Activated T-cell treated with anti-CD3 and anti-CD28 coated beads, Interleukin-2, amount 50 U/mL, for 1 hour (primary cell): ENCODE results near the gene NACC2.
"Not testable (repeated sequence)": the region's sequence is repeated elsewhere in the genome, so short reads cannot be mapped to it uniquely, and the experiment has no call there.

Experiments used
- DNase-seq: peaks from one replicate; pipeline ENCODE4 v3.0.0-alpha.2; 2020

NACC2 gene

DNA sequence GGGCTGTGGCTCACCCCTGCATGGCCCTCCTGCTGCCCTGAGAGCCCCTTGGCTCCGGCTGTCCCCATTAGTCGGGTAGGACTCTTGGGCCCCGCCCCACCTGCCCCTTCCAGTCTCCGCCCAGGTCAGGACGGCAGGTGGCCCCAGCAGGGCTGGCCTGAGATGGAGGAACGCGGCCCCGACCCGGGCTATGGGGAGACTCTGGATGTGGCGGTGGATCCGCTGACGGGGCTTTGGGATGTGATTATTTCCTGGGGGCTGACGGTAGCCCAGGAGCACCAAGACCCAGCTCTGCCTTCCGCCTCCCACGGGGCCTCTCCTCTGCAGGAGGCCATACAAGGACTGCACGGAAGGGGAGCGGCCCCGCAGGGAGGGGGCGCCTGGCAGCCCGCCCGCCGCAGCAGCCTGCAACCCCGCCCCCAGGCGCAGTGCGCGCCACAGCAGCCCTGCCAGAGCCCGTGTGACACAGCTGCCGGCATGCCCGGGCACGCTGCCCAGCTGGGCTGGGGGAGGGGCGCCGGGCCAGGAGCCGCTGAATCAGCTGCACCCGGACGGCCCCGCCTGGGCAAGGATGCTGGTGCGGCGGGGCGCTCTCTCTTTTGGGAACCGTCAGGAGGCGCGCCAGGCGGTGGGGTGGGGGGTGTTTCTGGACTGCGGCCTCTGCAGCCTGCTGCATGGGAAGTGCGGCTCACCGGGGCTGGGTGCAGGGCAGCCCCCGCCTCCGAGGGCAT lies 14.4 kb upstream of the NACC2 start:
- peak; percentile 92 for DNase-seq

DNA sequence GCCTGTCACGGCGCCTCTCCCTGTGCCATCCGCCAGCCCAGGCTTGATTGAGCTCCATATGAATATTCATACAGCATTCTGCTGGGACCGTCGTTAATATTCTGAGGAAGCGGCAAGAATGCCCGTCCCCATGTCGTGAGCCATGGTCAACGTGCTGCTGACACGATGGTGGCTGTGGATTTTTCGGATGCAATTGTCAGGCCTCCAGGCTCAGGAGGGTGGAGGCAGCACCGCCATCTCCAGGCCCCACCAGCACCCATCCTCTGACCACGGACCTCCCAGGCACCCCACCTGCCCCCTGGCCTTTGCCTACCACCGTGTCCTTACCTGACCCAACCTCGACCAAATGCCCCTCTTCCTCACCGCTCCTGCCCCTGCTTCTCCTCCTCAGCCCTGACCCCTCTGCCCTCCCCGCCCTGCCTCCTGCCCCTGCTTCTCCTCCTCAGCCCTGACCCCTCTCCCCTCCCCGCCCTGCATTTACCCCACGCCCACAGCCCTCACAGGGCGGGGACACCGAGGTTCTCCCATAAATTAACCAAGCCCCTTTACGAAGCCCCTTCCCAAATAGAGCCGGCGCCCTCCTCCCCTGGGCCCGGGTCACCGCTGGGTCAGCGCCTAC lies 13.7 kb upstream of the NACC2 start:
- no peak for DNase-seq

GRCh38 chr9:136107953-136108647 lies 13.0 kb upstream of the NACC2 start:
- DNase-seq = no peak

- DNase-seq = peak; percentile 51
These were observed 12.3 kb upstream of the NACC2 start for GRCh38 chr9:136107155-136107952.

- no peak for DNase-seq
These were observed 10.5 kb upstream of the NACC2 start for GRCh38 chr9:136105398-136106135.

DNA sequence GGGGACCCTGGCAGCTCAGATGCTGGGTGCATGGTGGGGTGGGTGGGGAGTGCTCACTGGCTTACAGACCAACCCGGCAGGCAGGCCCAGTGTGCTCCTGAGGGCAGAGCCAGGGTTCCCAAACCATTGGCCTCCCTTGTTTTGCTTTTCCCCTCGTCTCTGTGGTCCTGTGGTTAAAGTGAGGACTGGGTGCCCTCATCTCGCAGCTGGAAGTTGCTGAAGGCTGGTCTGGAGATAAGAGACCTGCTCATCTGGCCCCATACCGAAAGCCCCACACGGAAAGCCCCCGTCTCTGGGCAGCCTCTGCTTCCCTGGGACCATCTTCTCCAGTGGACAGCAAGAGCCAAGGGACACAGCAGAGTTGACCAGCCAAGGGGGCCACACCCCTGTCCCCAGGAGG lies 9.8 kb upstream of the NACC2 start:
- no peak for DNase-seq

GRCh38 chr9:136104488-136104800 lies 9.4 kb upstream of the NACC2 start:
- no peak for DNase-seq

DNA sequence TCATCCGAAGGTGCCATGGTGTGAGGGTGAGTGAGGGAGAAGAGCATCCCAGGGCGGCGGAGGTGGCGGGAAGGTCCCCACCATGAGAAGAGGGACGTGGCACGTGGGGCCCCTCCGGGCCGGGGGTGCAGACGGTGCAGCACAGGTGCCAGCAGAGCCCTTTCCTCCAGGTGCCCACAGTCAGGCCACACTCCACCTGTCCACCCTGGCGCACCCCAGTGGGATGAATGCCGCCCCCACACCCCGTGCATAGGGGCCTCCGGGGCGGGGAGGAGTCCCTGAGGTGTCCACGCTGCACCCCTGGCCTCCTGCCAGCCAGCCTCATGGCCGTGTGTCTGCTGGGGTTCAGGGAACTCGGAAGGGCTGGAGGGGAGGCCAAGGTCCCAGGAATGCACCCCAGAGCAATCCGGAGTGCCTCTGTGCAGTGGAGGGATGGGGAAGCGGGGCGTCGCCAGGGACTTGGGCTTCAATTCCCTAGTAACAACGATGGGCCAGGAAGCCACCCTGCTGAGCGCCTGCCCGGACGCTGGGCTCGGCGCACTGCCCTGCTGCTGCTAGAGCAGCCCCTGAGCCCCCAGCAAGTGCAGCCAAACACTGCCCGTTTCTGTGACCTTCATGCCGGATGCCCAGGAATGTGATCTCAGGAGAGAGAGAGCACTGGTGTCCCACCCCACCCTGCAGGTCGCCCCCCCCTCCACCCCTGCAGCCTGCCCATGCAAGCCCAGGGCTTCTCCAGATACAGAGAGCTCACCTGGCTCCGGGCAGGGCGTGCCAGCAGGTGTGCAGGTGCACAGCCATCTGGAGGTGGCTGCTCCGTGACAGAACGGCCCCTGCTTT lies 8.8 kb upstream of the NACC2 start:
- DNase-seq = no peak

- DNase-seq = not testable (repeated sequence)
These were observed 6.6 kb upstream of the NACC2 start for GRCh38 chr9:136101615-136102074.

GRCh38 chr9:136100700-136101614 lies 5.9 kb upstream of the NACC2 start:
- DNase-seq = no peak

- DNase-seq = no peak
These were observed 4.5 kb upstream of the NACC2 start for GRCh38 chr9:136099542-136099941.

DNA sequence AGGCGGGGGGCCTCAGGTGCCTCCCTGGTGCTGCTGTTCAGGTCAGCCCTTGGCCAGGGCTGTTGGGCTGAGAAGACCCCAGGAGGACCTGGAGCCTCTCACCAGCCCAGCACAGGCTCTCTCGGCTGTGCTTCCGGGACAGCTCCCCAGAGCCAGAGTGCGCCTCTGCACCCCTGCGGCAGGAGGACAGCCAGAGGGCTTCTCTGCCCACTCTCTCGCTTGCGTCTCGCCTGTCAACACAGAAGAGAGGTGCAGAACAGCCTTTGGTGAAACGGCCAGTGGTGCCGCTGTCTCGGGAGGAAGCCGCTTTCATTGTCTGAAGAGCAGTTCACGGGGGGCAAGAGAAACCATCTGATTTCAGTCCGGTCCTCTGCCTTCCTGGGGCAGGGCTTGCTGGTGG lies 3.8 kb upstream of the NACC2 start:
- DNase-seq = no peak

DNA sequence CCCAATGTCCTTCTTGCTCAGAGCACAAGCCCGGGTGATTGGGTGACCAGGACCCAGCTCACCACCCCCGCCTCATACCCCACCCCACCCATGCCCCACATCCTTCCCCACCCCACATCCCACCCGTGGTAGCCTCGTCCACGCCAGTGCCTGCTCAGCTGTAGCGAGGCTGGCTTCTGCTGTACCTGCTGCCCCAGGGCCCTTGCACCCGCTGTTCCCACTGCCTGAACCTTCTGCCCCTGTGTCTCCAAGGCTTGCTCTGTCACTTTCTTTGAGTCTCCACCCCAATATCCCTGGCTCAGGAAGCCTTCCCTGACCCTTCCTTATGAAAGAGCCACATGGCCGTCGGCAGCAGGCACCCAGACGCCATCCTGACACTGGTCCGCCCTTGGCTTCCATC lies 3.1 kb upstream of the NACC2 start:
- DNase-seq = no peak

GRCh38 chr9:136096505-136097001 lies 1.5 kb upstream of the NACC2 start:
- no peak for DNase-seq

GRCh38 chr9:136093995-136094881 lies 851 bp downstream of the NACC2 start:
- peak; percentile 65 for DNase-seq

DNA sequence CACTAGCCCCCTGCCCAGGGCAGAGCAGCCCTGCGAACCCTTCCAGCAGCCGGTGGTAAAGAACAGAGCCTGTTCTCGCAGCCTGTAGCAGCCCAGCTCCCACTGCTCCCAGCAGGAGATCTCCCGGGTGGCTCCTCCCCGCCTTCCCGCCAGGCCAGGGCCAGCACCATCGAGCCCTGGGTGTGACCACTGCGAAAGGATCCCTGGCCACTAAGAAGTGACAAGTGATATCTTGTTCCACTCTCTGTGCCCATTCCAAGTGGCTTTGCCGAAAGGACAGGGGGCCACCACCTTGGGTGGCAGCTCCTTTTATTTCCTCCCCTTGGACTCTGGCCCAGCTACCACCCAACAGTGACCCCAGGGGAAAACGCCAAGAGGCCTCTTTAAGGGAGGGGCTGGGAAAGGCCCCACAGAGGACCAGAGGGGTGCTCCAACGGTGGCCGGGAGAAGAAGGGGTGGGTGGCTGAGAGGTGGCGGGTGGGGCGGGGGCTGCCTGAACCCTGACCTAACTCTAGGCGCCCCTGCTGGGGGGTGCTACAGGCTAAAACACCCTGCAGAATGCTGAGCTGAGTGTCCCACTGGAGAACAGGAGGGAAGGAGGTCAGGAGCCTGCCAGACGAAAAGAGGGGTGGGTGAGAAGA lies 1.6 kb downstream of the NACC2 start:
- DNase-seq = no peak

DNA sequence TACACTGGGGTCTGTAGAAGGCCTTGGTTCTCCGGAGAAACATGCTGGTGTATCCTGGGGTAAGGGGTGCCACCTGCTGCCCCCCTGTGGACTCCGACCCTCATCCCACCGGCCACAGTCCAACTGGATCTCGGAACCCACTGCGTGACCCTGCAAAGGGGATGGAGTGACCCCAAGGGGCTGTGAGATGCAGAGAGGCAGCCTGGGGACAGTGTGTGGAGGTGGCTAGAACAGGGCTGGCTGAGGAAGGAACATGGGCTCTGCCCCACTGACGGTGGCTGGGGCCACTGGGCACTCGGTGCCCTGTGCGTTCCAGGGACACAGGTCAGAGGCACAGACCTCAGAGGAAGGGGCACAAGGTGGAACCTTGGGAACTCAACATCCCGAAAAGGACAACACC lies 2.3 kb downstream of the NACC2 start:
- no peak for DNase-seq

GRCh38 chr9:136092353-136092650 lies 2.8 kb downstream of the NACC2 start:
- no peak for DNase-seq
